Neural cell (in vitro differentiated cells): ENCODE results near the gene RBM33. TPM values are rescaled to one million over a fixed set of nuclear protein-coding genes. Genes with fewer than 3 reads are reported as not detected.

Experiments used
- H2AFZ ChIP-seq: fragments of 200-600, 300-800 bp; sonication (generic), shearing (Covaris generic); 2 replicates; pipeline ENCODE4 v1.6.0; 2014; ENCODE audit warnings: low read depth, mild to moderate bottlenecking, antibody characterized with exemption, low read length, moderate library complexity
- H3F3A ChIP-seq: fragments of 200-600 bp; shearing (Covaris generic); 2 replicates; pipeline ENCODE4 v1.6.1; 2016; ENCODE audit warnings: mild to moderate bottlenecking, moderate library complexity, mixed read lengths, antibody characterized with exemption, low read length; ENCODE audit not compliant: insufficient read depth, poor library complexity, severe bottlenecking
- H3K27ac ChIP-seq: fragments of 200-600, 300-800 bp; sonication (generic), shearing (Covaris generic); 2 replicates; pipeline ENCODE4 v1.5.1; 2014; ENCODE audit warnings: mild to moderate bottlenecking, low read length, moderate library complexity
- H3K27me3 ChIP-seq: fragments of 300-800, 200-600 bp; sonication (generic), shearing (Covaris generic); 2 replicates; pipeline ENCODE4 v1.6.0; 2014; ENCODE audit warnings: mild to moderate bottlenecking, low read depth, low read length, moderate library complexity; ENCODE audit not compliant: insufficient read depth
- H3K36me3 ChIP-seq: fragments of 300-800, 200-600 bp; sonication (generic), shearing (Covaris generic); 2 replicates; pipeline ENCODE4 v1.5.1; 2014; ENCODE audit warnings: mild to moderate bottlenecking, antibody characterized with exemption, low read length, moderate library complexity; ENCODE audit not compliant: insufficient read depth
- H3K4me2 ChIP-seq: fragments of 300-800, 200-600 bp; sonication (generic), shearing (Covaris generic); 2 replicates; pipeline ENCODE4 v1.6.0; 2014; ENCODE audit warnings: mild to moderate bottlenecking, low read length
- H3K4me3 ChIP-seq: fragments of 300-800, 200-600 bp; sonication (generic), shearing (Covaris generic); 2 replicates; pipeline ENCODE4 v1.5.1; 2014; ENCODE audit warnings: mild to moderate bottlenecking, low read length, moderate library complexity
- H3K79me2 ChIP-seq: fragments of 200-600 bp; shearing (Covaris generic); replicated peaks from 2 replicates; pipeline ENCODE4 v1.6.0; 2014; ENCODE audit warnings: mild to moderate bottlenecking, low read length, moderate library complexity; ENCODE audit not compliant: insufficient read depth
- H3K9ac ChIP-seq: fragments of 300-800, 200-600 bp; sonication (generic), shearing (Covaris generic); 2 replicates; pipeline ENCODE4 v1.6.1; 2016; ENCODE audit warnings: mild to moderate bottlenecking, low read length, mixed read lengths
- H3K9me2 ChIP-seq: fragments of 200-600 bp; shearing (Covaris generic); 2 replicates; pipeline ENCODE4 v1.6.1; 2016; ENCODE audit warnings: mild to moderate bottlenecking, low read length, mixed read lengths; ENCODE audit not compliant: insufficient read depth
- H3K9me3 ChIP-seq: fragments of 200-600, 300-800 bp; sonication (generic), shearing (Covaris generic); 2 replicates; pipeline ENCODE4 v1.6.1; 2016; ENCODE audit warnings: mild to moderate bottlenecking, mixed run types, low read length, moderate library complexity, mixed read lengths
- H4K20me1 ChIP-seq: fragments of 200-600 bp; shearing (Covaris generic); 2 replicates; pipeline ENCODE4 v1.6.1; 2016; ENCODE audit warnings: mild to moderate bottlenecking, mixed run types; ENCODE audit not compliant: insufficient read depth
- CTCF ChIP-seq: fragments of 450-650 bp; IDR thresholded peaks from 2 replicates; pipeline ENCODE4 v1.5.1; 2014; ENCODE audit warnings: antibody characterized with exemption, mild to moderate bottlenecking, moderate library complexity; ENCODE audit not compliant: poor library complexity, severe bottlenecking
- EP300 ChIP-seq: fragments of 450-650 bp; conservative IDR thresholded peaks from 2 replicates; pipeline ENCODE4 v1.6.1; 2014; ENCODE audit warnings: antibody characterized with exemption, mild to moderate bottlenecking, moderate library complexity; ENCODE audit not compliant: poor library complexity, severe bottlenecking
- EZH2 ChIP-seq: fragments of 200-600, 300-800 bp; shearing (Covaris generic), sonication (generic); IDR thresholded peaks from 2 replicates; pipeline ENCODE4 v1.6.1; 2014; ENCODE audit warnings: antibody characterized with exemption, low read length, borderline replicate concordance, mild to moderate bottlenecking; ENCODE audit not compliant: insufficient read depth, poor library complexity, severe bottlenecking
- MXI1 ChIP-seq: fragments of 450-650 bp; conservative IDR thresholded peaks from 2 replicates; pipeline ENCODE4 v1.6.1; 2014; ENCODE audit warnings: antibody characterized with exemption, mild to moderate bottlenecking; ENCODE audit not compliant: poor library complexity, severe bottlenecking
- POLR2AphosphoS5 ChIP-seq: IDR thresholded peaks from 2 replicates; pipeline ENCODE4 v1.6.1; 2012
- RAD21 ChIP-seq: fragments of 450-650 bp; conservative IDR thresholded peaks from 2 replicates; pipeline ENCODE4 v1.6.1; 2014; ENCODE audit warnings: antibody characterized with exemption, mild to moderate bottlenecking, moderate library complexity
- REST ChIP-seq: IDR thresholded peaks from 2 replicates; pipeline ENCODE4 v1.6.1; 2012; ENCODE audit warnings: borderline replicate concordance
- SMC3 ChIP-seq: fragments of 450-650 bp; conservative IDR thresholded peaks from 2 replicates; pipeline ENCODE4 v1.6.1; 2014; ENCODE audit warnings: antibody characterized with exemption, mild to moderate bottlenecking, moderate library complexity; ENCODE audit not compliant: poor library complexity
- TAF1 ChIP-seq: IDR thresholded peaks from 2 replicates; pipeline ENCODE4 v1.6.1; 2012; ENCODE audit warnings: low read depth
- polyA plus RNA-seq: library from polyadenylated mRNA; depleted of rRNA; stranded (reverse); fragments of >200 nt; gene quantifications from 2 replicates; pipeline ENCODE4 v1.2.3, GENCODE V29; 2014

Gene RBM33
- polyA plus RNA-seq, 1 donor from 2014 or later, result 53.2 TPM

GRCh38 chr7:155800301-155800700 lies 155.8 kb downstream of the RBM33 start:
- Histone ChIP-seq H3K79me2 (no peaks in the 10 kb centered on the region), H2AFZ (no peak overlapping the region), H3K36me3 (no peaks in the 10 kb centered on the region), H3K27ac (no peak overlapping the region), H3K9ac (no peak overlapping the region), H3F3A (no peaks in the 10 kb centered on the region), H3K4me2 (no peak overlapping the region), H4K20me1 (no peaks in the 10 kb centered on the region), H3K27me3 (peaks cover 78% of the 10 kb centered on the region), H3K4me3 (no peak overlapping the region), H3K9me3 (no peaks in the 10 kb centered on the region), H3K9me2 (no peaks in the 10 kb centered on the region)
- TF ChIP-seq TAF1, result no peak
- no peak for TF ChIP-seq CTCF
- no peak for TF ChIP-seq REST
- no peak for TF ChIP-seq EZH2
- TF ChIP-seq SMC3, result no peak
- TF ChIP-seq RAD21, result no peak
- TF ChIP-seq EP300, result no peak
- TF ChIP-seq MXI1, result no peak
- TF ChIP-seq POLR2AphosphoS5, result no peak

- TF ChIP-seq MXI1, result no peak
- no peak for TF ChIP-seq SMC3
- TF ChIP-seq EP300, result no peak
- no peak for TF ChIP-seq EZH2
- Histone ChIP-seq H3K4me3 (no peak overlapping the region), H3F3A (no peaks in the 10 kb centered on the region), H4K20me1 (no peaks in the 10 kb centered on the region), H3K36me3 (no peaks in the 10 kb centered on the region), H3K9me2 (no peaks in the 10 kb centered on the region), H3K27ac (no peak overlapping the region), H3K79me2 (no peaks in the 10 kb centered on the region), H2AFZ (no peak overlapping the region), H3K4me2 (no peak overlapping the region), H3K9me3 (no peaks in the 10 kb centered on the region), H3K27me3 (peaks cover 83% of the 10 kb centered on the region), H3K9ac (no peak overlapping the region)
These were observed 156.3 kb downstream of the RBM33 start for GRCh38 chr7:155800741-155801267.
